GM08714 (cell line): ENCODE measurements around the gene SHC1.

Experiments used
- H3K4me3 ChIP-seq: fragments of 200-500 bp; sonication (Bioruptor generic); 2 replicates; pipeline ENCODE4 v1.5.1; 2014; ENCODE audit warnings: mild to moderate bottlenecking, low read length, inconsistent platforms
- ZNF274 ChIP-seq: IDR thresholded peaks from 2 replicates; pipeline ENCODE4 v1.6.1; 2012; ENCODE audit warnings: mild to moderate bottlenecking, low read depth, low read length

Gene SHC1

DNA sequence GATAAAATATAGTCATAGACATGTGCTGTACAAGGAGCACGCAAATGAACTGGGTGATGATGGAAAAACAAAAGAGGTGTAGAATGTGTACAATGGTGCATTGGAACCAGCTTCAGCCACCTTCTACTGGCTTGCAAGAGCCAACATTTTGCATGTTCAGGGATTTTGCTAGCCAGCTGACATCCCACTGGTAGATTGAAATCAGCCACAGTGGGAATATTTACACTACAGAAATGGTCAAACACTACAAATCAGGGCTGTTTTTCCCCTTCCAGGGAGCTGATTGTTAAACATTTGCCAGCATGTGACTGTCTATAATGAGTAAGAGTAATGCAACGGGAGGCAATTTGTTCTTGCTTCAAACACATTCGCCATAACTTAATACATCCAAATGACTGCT lies 57.3 kb downstream of the SHC1 start:
- no peak for TF ChIP-seq ZNF274
- H3K4me3 ChIP-seq: no peak overlapping the region

DNA sequence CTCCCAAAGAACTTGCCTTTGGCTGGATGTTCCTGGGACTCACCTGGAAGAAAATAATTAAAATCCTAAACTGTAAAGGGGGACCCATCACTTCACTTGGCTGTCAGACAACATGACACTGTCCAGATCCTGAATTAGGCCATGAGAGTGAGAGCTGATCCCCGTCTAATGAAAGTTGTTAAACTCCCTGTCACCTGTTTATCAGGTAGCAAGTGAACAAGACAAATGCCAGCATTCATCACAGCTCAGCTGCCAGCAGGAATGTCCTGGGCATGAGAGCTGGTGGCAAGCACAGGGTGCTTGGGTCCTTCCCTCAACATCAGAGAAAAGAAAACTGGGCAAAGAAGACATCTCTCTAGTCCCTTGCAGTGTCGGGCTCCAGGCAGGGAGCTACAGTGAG lies 57.8 kb downstream of the SHC1 start:
- TF ChIP-seq ZNF274: no peak
- no peak overlapping the region for H3K4me3 ChIP-seq
